Right forelimb (tissue), 1 donor: ENCODE data around the gene SPTBN4.
A peak's percentile ranks its signal among the peaks of the same experiment; 100 is the strongest.

Source experiments
- DNase-seq: peaks from one replicate; pipeline ENCODE4 v3.0.0-alpha.2; 2018

The SPTBN4 gene

GRCh38 chr19:40567750-40568494, 101.1 kb downstream of the SPTBN4 start:
- DNase-seq, result no peak

DNA sequence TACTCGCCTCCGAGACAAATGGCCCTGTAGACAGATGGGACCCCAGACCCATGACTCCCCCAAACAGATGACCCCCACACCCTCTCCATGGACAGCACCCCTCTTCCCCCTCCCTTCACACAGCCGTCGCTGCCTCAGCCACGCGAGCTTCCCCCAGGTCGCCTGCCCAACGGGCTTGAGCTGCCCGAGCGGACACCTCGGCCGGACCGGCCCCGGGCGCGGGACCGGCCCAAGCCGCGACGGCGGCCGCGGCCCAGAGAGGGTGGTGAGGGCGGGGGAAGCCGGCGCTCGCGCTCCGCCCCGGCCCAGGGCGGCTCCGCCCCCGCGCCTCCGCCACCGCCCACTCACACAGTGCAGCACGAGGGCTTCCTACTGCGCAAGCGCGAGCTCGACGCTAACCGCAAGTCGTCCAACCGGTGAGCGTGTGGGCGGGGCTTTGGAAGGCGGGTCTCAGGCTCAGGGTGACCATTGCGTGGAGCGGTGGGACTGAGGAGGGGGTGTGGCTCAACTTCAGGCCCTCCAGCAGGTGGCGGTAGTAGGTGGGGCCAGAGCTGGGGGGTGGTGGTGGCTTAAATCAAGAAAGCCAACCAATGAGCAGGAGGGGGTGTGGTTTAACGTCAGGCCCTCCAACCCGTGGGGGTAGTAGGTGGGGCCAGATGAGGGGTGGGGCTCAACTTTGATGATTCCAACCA, 103.7 kb downstream of the SPTBN4 start:
- peak; percentile 91 for DNase-seq

DNA sequence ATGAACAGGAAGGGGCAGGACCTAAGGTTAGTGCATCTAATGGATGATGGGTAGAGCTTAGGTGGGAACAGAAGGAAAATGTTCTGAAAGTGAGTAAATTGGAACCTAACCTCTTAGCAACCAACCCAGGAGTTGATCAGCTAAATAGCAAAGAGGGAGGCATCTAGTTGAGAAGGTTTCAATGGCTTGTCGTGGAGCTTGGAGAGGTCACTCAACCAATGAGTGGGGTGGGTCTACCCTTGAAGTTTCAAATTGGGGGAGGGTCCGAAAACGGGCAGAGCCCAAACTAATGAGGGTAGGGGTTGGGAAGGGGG, 104.2 kb downstream of the SPTBN4 start:
- no peak for DNase-seq

DNA sequence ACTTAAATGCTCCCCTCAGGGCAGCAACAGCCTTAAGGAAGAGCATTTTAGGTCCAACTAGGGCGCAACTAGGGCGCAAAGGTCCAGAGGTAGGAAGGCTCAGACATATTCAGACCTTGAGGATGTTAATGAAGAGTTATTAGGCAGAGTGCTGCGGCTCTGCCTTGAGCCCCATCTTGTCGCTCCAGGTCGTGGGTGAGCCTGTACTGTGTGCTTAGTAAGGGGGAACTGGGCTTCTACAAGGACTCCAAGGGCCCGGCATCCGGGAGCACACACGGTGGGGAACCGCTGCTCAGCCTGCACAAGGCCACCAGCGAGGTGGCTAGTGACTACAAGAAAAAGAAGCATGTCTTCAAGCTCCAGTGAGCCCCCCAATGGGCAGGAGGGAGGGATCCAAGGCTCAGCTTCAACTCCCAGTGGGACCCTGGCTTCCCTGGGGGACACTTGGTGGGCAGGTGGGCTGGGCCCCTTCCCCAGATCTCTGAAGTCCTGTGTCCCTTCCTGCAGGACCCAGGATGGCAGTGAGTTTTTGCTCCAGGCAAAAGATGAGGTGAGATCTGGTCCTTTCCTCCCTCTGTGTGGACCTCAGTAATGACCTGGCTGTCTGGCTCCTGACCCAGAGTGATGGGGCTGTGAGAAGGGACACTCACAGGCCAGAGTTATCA, 105.2 kb downstream of the SPTBN4 start:
- DNase-seq, result no peak

DNA sequence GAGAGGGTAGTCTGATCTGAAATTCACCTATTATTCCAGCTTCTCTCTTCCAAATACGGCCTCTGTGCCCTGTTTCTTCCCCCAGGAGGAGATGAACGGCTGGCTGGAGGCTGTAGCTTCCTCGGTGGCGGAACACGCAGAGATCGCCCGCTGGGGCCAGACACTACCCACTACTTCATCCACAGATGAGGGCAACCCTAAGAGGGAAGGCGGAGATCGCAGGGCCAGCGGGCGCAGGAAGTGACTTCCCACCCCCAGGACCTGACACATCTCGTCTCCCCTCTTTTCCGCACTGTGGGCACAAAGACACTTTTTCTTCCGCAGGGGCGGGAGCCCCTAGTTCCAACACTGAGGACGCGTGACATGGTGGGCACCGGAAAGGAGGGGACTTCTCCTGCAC, 108.5 kb downstream of the SPTBN4 start:
- no peak for DNase-seq

GRCh38 chr19:40576151-40576584, 109.4 kb downstream of the SPTBN4 start:
- no peak for DNase-seq

DNA sequence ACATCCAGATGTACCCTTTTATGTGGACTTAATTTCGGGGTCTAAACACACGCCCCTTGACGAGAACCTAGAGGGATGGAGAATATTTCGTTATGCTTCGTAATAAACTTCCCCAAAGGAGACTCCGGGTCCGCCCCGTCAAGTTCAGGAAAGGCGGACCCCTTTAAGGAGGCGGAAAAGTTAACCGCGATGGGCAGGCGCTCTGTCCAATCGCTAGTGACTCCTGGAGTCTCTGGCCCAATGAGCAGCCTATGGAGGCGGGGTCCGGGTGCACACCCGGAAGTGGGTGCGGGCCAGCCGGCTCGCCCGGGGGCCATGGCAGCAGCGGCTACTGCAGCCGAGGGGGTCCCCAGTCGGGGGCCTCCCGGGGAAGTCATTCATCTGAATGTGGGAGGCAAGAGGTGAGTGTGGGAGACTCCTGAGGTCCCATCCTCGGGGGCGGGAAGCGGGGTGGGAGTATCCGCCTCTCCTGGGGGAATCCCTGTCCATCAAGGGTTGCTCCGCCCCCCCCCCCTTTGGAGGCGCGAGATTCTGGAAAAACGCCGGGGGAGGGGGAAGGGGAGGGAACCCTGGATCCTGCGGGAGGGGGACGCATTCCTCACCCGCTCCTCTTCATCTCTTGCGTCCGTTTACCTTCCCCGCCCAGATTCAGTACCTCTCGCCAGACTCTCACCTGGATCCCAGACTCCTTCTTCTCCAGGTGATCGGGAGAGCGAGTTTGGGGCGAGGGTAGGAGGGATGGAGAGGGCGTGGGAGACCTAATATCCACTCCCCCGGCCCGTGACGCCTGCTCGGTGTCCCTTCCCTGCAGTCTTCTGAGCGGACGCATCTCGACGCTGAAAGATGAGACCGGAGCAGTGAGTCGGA, 110.0 kb downstream of the SPTBN4 start, which contains the start of gene SHKBP1:
SHKBP1 (plus strand) TSS at position 289 of the 867 bp plus-strand sequence; CDS start at position 316, 27 bp downstream.
- peak; percentile 97 for DNase-seq

- no peak for DNase-seq
Measured at GRCh38 chr19:40578442-40578908, 111.7 kb downstream of the SPTBN4 start.

DNA sequence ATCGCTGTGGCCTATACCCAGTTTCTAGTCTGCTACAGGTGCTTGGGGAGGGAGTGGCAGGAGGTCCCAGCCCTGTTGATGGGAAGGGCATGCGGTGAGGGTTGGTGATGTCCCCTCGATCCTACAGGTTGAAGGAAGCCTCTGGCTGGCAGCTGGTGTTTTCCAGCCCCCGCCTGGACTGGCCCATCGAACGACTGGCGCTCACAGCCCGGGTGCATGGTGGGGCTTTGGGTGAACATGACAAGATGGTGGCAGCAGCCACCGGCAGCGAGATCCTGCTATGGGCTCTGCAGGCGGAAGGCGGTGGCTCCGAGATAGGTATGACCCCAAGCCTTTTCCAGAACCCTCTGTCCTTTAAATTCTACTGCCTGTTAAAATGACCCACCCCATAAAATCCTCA, 113.8 kb downstream of the SPTBN4 start:
- DNase-seq, result no peak

GRCh38 chr19:40581531-40581930, 114.7 kb downstream of the SPTBN4 start:
- DNase-seq, result no peak

GRCh38 chr19:40582467-40582866, 115.7 kb downstream of the SPTBN4 start:
- DNase-seq, result no peak

DNA sequence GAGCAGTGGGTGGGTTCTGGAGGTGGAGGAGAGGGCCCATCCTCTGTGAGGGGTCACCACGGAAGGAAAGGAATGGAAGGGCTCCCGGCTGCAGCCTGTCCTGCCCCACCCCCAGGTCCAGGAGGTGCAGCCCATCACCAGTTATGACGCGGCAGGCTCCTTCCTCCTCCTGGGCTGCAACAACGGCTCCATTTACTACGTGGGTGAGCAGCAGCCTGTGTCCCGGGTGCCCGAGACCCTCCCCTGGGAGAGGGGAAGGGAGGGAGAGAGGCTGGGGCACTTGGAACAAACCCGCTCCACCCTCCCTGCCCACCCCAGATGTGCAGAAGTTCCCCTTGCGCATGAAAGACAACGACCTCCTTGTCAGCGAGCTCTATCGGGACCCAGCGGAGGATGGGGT, 116.5 kb downstream of the SPTBN4 start:
- no peak for DNase-seq

DNA sequence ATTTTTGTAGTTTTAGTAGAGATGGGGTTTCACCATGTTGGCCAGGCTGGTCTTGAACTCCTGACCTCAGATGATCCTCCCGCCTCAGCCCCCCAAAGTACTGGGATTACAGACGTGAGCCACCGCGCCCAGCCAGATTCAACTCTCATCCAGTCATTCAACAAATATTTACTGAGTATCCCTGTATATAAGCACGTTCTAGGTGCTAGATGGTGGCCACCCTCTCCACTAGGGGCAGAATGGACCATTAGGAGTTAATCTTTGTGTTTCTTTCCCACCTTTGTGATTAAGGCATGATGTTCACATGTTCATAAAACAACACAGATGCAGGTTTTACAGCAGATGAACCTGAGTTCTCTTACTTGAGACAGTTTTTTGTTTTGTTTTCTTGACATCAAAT, 117.2 kb downstream of the SPTBN4 start:
- no peak for DNase-seq

- DNase-seq, result no peak
Measured at GRCh38 chr19:40585241-40585981, 118.6 kb downstream of the SPTBN4 start.

GRCh38 chr19:40585982-40586422, 119.2 kb downstream of the SPTBN4 start:
- no peak for DNase-seq

- DNase-seq, result no peak
Measured at GRCh38 chr19:40586611-40587010, 119.8 kb downstream of the SPTBN4 start.

DNA sequence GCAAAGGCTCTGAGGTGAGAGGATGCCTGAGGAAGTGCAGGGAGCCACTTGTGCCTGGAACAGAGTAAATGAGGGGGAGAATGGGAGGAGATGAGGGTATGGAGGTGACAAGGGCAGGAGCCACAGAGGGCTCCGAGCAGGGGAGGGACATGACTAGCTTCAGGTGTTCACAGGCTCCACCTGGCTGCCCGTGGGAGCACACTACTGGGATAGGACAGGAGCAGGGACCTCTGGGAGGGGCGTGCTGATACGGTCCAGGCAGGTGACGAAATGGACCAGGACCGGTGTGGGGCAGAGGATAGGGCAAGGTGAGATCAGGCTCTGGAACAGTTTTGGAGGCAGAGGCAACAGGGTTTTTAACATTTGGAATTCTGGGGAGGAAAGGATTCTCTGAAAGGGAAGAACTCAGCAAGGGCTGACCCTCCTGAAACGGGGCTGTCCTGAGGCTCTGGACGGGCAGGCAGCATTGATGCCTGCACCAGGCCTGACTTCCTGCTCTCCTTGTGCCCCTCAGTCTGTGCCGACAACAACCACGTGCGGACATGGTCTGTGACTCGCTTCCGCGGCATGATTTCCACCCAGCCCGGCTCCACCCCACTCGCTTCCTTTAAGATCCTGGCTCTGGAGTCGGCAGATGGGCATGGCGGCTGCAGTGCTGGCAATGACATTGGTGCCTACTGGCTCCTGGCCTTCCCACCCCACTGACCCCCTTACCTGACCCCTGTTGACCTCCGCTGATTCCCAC, 121.5 kb downstream of the SPTBN4 start:
- no peak for DNase-seq

DNA sequence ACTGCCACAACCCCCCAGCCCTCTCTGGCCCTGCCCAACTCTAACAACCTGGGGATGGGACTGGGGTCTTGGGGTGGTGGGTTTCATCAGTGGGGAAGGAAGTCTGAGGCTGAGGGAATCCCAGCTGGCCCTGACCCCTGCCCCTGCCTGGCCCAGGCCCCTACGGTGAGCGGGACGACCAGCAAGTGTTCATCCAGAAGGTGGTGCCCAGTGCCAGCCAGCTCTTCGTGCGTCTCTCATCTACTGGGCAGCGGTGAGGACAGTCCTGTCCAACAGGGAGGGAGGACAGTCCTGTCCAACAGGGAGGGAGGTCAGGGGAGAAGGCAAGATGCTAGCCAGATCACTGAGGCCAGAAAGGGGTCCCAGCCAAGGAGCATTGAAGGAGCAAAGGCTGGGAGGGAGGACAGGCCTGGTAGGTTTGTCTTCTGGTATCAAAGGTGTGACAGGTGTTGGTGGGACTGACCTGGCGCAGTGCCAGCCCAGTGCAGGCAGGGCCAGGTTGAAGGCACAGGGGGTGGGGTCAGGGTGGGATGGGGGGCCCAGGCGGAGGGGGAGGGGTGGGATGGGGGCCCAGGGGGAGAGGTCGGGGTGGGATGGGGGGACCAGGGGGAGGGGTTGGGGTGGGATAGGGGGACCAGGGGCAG, 122.2 kb downstream of the SPTBN4 start:
- no peak for DNase-seq

DNA sequence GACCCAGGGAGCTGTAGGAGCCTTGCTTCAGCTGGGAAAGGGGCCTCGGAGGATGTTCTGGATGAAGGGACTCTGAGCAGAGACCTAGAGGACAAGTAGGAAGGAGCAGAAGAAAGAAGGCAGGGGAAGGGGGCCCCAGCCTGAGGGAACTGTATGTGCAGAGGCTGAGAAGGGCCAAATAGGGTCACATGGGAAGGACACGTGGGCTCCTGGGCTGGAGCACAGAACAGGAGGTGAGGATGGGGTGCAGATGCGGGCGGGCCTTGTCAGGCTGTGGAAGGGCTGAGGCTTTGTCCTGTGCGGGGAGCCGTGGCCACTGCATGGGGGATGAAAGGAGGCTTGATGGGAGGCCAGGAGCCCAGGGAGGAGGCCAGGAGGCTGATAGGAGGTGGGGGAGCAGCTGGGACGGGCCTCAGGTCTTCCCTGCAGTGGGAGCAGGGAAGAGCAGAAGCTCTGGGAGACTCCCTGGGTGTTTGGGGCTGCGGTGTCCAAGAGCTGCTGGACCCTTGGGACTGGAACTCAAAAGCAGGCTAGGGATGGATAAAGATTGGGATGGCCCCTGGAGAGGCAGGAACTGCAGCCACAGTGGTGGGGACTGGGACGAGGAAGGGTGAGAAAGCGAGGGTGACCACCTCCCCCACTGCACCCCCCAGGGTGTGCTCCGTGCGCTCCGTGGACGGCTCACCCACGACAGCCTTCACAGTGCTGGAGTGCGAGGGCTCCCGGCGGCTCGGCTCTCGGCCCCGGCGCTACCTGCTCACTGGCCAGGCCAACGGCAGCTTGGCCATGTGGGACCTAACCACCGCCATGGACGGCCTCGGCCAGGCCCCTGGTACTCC, 123.0 kb downstream of the SPTBN4 start:
- no peak for DNase-seq
